GM20000 (cell line): ENCODE results near the gene ANO4.

Experiments used
- DNase-seq: peaks from one replicate; pipeline ENCODE4 v3.0.0; 2012; ENCODE audit warnings: low spot score
- CTCF ChIP-seq: IDR thresholded peaks from 2 replicates; pipeline ENCODE4 v1.5.1; 2012; ENCODE audit warnings: mild to moderate bottlenecking, control low read depth; ENCODE audit errors: extremely low read depth, missing control alignments

The ANO4 gene

DNA sequence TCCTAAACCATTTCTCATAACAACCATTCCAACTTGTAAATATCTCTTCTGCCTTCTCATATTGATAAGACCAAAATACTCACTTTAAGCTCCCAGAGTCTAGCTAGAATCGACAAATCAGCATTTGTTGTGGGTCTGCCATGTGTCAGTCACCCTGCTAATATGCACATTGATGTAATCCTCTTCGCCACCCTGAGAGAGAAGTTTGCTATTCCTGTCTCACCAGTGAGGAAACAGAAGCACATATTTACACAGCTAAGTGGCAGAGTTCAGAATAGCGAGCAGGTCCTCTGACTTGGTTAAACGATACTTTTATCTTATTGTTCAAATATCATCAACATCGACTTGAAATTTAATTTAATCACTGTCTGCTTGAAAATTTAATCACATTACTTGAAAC is 142.1 kb downstream of the ANO4 start:
- no peak for DNase-seq
- no peak for TF ChIP-seq CTCF

- no peak for TF ChIP-seq CTCF
Measured at GRCh38 chr12:100940503-100940902, 145.9 kb downstream of the ANO4 start.

DNA sequence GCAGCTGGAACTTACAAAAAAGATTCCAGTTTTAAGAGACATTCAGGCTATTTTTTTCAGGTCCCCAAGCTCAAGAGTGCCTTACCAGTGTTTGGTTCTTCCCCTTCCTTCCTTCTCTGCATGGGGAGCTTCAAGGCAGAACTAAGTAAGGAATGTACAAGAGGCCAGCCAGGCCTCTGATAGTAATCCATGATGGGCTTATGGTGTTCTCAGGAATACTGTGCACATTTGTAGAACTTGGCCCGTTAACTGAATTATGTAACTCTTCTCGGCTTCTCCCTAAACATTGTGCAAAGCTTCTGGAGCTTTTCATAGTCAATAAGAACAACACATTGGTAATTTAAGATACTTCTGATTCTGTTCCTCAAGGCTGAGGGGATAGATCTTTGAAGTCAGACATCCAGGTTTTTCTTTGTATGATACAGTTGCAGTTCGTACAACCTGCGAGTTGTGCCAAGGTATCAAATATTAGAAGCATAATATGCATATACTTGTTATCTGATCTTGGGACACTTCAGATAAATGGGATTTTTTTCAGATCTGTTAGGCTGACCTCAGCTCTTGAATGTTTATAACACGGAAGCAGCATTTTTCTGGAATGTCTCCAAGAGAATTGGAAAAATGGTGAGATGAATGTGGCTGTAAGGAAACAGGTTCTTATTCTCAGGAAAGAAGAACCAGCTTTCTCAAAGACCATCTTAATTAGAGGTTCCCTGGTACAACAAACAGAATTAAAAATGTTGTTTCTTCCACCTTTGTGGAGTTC is 148.6 kb downstream of the ANO4 start:
- TF ChIP-seq CTCF = no peak
- no peak for DNase-seq

More at GRCh38 chr12:100940503-100940902, 145.9 kb downstream of the ANO4 start:
- DNase-seq = no peak

DNA sequence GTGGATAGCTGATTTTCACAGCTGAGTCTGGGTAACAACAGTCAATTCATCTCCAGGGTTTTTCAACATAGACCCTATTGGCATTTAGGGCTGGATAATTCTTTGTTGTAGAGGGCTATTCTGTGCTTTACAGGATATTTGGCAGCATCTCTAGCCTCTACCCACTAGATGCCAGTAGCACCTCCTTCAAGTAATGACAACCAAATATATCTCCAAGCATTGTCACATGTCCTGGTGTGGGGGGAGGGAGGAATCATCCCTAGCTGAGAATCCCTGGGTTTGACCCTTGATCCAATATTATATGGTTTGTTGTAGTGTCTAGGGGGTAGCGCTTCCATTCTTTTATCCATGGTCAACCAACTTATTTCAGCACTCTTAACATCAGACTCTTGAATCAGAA is 157.2 kb downstream of the ANO4 start:
- no peak for DNase-seq
- TF ChIP-seq CTCF = no peak

DNA sequence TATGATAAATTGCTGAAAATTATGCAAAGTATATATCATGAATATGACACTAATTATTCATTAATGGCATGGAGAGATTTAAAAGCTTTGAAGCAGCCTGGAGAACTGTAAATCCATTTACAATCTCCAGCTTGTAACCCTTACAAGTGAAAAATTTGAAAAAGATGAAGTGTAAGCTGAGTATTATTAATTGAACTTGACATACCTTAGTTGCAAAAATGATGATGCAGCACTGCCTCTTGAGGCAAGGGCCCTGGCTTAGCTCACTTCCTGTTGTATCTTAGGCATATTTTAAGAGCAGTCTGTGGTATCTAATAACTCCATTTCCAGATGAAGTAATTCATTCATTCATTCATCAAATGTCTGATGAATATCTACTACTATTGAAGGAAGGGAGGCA is 158.6 kb downstream of the ANO4 start:
- no peak for TF ChIP-seq CTCF
- DNase-seq = no peak

- TF ChIP-seq CTCF = no peak
- DNase-seq = no peak
Measured at GRCh38 chr12:100953677-100954076, 159.1 kb downstream of the ANO4 start.

DNA sequence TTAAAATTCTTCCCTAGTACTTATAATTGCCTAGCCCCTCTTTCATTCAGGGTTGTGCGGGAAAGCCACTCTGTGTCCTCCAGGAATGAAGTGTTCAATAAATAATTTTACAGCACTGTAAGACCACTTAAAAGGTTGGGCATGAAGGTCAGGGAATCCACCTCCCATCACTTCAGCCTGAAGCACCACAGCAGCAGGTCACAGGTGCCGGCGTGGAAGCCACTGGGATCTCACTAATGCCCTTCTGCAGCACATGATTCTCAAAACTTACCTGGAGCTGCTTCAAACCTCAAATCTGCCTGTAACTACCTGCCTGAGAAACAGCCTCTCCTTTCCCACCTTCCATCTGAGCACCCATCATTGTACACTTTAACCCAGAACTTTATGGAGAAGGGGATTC is 159.5 kb downstream of the ANO4 start:
- TF ChIP-seq CTCF = no peak

More for the DNA sequence above, 159.5 kb downstream of the ANO4 start:
- no peak for DNase-seq
